ENCODE data around the gene NHSL1.

NHSL1 gene

DNA sequence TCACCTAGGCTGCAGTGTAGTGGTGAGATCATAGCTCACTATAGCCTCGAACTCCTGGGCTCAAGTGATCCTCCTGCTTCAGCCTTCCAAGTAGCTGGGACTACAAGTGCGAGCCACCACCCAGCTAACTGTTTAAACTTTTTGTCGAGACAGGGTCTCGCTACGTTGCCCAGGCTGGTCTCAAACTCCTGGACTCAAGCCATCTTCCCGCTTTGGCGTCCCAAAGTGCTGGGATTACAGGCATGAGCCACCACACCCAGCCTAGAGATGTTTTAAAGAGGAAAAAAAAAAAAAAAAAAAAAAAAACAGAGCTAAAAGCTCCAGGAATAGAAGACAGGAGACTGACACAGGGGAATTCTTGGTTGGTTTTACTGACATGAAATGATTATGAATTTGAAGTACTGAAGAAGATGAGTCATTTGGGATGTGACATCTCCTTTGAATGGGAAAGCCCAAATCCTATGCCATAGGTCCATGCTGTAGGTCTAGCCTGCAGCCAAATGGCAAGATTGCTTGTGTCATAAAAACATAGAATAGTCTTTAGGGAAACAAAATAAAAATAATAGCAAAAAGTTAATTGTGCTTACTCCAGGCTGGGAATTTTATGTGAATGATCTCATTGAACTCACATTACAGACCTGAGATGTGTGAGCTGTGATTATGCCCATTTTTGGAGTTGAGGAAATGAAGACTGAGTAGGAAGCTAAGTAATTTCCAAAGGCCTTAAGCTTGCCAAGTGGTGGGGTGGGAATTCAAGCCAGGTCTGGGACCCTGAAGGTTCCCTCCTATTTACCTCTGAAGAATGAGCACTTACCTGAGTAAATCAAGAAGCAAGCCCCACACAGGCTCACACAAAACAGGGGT, 24.3 kb upstream of the NHSL1 start:
- DNase-seq: no peak

DNA sequence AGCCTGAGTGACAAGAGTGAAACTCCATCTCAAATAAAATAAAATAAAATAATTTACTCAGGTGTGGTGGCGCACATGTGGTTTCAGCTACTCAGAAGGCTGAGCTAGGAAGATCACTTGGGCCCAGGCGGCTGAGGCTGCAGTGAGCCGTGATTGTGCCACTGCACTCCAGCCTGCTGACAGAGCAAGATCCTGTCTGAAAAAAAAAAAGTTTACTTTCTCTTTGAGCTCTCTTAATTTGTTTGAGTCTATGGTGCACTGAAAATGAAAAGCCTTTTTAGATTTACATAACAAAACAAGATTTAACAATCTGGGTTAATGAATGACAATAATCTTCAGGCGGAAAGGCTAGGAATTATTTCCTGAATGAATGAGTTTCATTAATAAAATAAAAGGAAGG, 23.3 kb upstream of the NHSL1 start:
- DNase-seq: peak in 3 of 58 donors; percentile 7 to 16 (median 12)

DNA sequence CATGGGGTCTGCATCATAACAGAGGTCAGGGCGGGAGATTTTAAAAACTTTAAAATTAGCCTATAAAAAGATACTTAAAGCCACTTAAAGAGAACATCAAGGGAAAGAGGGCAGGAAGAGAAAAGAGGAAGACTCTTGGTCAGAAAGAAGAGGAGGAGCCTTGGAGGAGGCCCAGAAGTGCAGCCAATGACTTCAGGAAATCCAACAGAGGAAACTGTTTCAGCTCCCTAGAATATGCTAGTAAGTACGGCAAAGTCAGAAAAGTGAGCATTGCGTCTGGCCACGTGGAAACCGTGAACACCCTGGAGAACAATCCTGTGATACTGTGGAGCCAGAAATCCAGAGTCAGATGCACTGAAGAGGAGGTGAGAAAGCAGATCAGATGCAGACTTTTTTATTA, 22.5 kb upstream of the NHSL1 start:
- DNase-seq: peak in 3 of 58 donors; percentile 12 to 15 (median 13)

DNA sequence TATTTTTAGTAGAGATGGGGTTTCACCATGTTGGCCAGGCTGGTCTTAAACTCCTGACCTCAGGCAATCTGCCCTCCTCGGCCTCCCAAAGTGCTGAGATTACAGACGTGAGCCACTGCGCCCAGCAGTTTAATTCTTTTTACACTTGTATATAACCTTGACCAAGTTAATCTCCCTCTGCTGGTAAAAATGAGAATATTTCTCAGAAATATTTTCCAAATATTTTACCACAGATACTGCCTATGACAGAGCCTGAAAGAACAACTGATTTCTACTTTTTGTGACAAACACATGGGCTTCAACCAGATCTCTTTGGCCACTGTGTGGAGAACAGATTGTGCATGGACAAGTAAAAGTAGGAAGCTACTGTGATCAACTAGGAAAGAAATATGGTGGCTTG, 21.2 kb upstream of the NHSL1 start:
- DNase-seq: no peak

DNA sequence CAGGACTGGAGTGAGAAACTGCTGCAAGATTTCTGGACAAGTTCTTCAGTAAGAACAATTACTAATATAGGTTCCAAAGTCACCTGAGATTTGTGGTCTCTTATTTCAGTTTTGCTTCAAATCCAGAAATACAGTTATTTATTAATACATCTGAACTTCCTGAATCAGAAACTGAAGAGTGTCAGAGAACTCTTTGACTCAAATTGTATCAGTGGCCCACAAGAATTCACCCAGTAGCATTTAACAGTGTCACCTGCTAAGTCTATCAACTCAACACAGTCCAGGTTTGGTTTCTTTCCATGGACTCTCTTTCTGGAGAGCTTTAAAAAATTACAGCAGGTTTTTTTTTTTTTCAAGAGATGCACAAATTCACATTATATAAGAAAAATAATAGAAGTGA, 18.8 kb upstream of the NHSL1 start:
- DNase-seq: no peak

DNA sequence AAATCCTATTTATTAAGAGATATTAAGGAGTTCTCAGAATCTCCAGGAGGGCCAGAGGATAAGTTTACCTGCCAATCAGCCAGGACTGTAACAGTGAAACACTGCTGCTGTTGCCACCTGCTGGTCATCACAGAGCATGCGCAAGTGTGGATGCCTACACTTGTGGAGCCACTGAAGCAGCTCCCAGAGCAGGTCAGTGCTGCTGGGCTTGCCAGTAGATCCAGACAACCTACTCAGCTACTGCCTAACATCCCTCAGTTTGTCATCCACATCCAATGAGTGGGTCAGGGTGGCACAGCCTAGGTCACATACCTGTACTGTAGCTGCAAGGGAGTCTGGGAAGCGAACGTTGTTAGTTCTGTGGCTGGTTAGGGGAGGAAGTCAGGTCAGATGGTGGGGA, 18.3 kb upstream of the NHSL1 start:
- DNase-seq: peak in 6 of 58 donors; percentile 5 to 23 (median 8)

DNA sequence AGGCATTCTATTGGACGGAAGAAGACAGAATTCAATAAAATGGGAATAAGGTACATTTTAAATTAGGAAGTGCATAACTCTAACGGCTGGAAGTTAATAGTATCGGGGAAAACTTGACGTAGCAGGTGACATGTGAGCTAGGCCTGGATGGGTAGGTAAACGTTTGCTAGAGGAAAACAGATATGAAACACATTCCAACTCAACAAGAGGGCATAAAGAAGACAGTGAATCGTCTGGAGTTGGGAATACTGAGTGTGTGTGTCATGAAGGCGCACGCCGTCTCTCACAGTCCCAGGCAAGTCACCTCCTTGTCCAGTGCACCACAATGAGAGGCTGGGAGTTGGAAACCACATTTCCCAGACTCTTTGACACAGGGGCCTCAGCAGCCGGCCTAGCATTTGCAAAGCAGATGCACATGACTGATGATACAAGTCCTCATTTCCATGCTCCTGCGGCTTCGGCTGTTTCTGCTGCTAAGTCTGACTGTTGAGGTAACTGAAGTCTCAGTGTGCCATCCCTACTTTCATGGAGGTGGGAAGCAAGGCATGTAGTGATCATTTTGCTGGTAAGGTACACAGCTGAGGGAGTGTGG, 16.5 kb upstream of the NHSL1 start:
- no peak for DNase-seq

DNA sequence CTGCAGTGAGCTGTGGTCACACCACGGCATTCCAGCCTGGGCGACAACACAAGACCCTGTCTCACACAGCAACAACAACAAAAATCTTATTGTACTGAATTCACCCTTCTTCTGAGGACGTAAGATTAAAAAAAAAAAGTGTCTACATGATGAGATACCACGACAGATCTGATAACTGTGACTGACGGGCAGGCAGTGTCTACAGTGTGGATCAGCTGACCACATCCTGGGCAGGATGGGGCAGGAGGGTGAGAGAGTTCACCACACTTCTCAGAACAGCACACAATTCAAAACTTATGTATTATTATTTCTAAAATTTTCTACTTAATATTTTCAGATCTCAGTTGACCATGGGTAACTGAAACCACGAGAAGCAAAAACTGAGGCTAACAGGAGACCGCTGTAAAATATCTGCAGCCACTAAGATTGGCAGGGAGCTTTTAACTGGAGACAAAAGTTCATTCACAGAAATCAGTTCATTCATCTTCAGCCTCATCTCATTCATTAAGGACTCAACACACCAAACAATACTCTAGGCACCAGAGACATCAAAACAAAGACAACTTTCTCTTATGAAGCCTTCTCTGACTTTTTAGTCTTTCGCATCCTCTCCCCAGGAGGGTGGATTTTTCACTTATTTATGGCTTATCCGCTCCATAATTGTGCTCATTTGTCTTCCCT, 15.7 kb upstream of the NHSL1 start:
- no peak for DNase-seq

DNA sequence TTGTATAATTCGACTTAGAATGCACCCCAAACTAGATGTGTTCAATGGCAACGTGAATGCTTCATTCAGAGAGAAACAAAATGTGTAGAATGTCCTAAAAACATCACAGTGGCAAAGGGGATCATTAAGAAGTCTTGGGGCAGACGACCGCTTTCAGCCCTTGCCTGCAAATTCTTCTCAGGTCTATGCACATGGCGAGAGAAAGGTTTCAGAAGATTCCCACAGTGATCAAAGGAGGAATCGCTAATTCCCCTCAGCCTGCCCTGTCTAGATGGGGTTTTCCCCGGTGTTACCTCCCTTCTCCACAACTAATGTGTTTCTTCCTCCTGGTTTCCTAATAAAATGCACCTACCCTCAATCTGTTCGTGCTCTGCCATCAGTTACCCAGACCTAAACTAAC, 13.3 kb upstream of the NHSL1 start:
- DNase-seq: no peak

DNA sequence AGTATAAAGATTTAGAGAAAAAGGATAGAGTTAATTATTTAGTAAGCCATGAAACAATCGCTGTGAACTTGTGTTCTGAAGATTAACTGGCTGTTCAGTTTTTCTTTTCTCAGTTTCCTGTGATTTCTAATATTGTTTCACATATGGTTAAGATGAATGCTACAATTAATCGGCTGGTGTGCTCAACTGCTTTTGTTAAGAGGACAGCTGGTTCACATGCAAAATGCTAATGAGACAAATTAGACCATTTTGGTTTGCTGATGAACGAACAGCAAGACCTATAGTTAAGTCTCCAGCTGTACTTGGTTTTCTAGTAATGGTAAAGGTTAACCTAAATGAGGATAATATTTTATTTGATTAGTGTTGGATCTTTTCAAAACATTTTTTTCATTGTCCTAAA, 10.8 kb upstream of the NHSL1 start:
- no peak for DNase-seq

DNA sequence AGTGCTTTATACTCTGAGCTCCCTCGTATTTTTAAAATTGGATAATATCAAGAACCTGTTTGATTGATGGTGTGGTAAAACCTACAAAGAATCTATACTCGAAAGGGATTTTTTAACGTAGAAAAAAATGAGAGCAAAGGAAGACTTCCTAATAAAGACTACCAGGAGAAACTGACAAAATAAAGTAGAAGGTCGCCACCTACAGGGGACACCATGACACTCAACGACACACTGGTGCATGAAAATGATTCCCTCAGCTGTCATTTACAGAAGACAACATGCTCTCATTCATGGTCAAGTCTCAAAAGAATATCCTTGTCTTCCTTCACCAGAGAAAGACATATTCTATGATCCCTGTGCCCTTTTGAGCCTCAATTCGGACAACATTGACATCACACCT, 10.1 kb upstream of the NHSL1 start:
- DNase-seq: peak in 15 of 58 donors; percentile 8 to 53 (median 23)

DNA sequence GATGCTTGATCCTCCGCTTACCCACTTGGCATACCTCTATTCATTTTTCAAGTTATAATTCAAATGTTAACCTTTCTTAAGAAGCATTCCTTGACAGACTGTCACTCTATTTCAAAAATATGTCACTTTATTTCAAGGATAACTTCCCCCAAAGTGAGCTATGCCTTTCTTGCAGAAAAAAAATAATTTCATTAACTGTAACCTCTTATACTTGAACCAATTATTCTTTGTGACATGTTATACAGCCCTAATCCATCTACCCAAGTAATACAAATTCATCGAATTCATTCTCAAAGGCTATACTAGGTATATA, 9.3 kb upstream of the NHSL1 start:
- no peak for DNase-seq

DNA sequence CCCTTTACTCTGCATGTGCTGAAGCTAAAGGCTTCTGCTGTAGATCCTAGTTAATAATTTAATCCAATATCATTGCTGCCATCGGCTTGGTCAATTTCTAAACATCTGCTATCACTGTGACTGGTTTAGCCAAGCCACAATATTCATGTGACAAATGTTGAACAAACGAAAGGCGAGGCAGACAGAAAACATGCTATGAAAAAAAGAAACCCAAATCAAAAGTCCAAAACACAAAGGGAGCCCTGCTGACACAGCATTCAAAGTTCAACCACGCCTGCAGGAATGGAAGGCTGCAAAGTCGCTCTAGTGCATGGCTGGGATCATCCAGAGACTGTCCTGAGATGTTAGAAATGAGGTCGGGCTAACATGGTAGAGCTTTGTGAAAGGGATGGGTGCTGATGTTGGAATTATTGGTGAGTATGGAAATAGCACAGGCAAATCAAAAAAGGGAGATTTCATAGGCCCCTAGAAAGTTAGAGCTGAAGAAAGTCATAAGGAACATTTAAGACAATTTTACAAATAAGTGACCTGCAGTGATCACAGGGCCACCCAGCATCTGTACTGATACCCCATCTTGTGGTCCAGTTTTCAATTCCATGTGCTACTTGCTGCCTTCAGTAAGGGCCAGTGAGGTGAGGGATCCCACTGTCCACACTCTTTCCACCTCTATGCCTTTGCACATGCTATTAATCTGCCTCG, 8.8 kb upstream of the NHSL1 start:
- no peak for DNase-seq

DNA sequence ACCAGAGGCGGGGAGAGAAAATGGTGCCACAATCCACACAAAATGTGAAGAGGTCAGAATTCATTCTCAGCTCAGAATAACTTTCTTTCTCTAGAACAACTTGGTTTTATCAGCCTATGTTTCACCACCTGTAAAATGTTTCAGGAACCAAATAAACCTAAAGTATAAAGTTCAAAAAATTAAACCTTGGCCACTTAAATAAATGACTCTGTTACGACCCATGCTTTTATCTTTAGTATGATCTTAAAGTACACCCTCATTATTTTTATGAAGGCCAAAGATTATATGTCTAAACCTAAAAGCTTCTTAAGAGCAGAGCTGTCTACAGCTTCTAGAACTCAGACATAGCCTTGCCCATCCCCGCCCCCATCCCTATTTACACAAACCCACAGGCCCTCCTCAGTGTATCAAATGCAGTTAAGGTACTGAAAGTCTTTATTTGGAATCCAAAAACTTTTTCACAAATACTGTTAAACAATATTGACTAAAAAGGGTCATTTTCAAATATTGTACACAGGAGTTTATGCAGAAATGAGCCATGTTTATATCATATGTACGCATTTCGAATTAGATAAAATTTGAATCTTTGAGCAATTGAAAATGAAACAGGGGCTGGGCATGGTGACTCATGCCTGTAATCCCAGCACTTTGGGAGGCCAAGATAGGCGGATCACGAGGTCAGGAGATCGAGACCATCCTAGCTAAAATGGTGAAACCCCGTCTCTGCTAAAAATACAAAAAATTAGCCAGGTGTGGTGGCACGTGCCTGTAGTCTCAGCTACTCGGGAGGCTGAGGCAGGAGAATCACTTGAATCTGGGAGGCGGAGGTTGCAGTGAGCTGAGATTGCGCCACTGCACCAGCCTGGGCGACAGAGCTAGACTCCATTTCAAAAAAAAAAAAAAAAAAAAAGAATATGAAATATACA, 5.7 kb upstream of the NHSL1 start:
- no peak for DNase-seq

DNA sequence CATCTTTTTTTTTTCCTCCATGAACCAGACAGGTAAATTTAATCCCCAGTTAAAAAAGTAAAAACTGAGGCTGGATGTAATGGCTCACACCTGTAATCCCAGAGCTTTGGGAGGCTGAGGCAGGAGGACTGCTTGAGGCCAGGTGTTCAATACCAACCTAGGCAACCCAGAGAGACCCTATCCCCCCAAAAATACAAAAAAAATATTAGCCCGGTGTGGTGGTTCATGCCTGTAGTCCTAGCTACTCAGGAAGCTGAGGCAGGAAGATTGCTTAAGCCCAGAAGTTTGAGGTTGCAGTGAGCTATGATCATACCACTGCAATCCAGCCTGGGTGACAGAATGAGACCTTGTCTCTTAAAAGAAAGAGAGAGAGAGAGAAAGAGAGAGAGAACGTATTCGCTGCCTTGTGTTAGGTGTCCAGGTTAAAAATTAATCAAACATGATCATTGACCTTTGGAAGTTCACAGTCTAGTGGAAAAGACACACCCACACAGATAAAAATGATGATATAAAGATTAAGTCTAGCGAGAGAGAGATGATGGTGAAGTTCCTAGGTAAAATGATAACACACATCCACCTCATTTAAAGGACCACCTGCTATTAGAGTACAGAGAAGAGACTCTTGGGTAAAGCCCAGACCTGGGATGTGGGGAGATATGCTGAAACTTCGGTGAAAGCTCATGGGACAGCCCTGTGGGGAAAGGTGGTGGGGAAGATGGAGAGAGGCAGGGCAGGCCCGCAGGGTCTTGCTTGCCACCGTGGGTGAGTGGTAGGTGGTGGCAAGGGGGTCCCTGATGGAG, 4.8 kb upstream of the NHSL1 start:
- DNase-seq: no peak

DNA sequence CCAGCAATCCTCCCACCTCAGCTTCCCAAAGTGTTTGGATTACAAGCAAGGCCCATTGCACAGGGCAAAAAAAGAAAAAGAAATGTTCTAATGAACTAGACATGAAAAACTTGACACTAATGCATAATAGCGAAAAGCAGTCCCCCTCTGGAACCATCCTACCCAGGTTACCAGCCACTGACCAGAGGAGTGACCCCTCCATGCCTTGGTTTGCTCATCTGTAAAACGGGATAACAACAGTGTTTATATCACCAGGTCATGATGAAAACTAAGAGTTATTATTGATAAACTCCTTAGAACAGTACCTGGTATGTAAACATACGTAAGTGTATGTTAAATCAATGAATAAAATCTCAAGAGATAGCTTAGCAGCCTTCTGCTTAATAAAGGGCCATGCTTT, 3.3 kb upstream of the NHSL1 start:
- no peak for DNase-seq

DNA sequence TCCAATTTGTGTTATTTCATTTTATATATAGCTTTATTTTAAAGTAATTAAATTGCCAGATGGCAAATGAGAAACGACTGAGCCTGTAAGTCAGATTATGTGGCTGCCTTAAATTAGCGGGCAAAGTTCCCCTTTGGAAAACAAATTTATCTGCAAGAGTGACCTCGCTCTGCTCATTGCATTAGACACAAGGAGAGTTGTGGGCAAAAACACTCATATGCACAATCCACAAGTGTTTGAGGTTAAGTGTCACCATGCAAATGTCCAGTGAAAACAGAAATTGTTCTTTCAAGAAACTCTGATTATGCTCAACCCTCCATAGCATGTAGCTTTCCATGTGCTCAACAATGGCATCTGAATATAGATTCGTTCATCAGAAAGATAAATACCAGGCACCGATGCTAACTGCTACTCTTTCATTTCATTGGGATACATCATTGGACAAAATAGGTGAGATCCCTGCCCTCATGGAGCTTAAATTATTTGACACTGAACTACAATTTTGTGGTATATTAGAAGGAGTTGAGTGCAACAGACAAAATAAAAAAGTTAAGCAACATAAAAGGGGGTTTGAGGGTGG, 1.7 kb upstream of the NHSL1 start:
- DNase-seq: no peak

DNA sequence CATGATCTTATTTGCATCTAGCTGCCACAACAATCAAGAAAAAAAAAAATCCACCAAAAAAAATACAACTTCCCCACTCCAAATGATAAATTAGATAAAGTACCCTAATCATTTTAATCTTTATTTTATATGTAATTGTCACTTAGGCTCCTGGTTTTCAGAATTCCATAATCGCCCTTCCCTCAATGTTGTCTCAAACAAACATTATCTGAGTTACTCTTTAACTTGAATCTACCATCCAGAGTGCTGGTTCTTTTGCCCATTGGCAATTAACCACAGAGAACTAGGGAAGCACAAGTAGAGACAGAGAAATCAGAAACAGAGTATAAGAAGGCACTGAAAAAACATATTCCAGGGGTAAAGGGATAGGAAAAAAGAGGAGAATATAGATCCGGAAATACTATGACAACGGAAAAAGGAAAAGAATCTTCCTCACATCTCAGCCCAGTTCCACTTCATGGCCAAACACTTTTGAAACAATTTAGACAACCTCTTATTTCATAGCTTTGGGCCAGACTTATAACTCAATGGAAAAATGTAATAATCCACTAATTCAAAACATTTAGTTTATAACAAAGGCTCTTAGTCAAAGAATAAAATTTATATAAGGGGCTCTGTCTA, 861 bp upstream of the NHSL1 start:
- no peak for DNase-seq

DNA sequence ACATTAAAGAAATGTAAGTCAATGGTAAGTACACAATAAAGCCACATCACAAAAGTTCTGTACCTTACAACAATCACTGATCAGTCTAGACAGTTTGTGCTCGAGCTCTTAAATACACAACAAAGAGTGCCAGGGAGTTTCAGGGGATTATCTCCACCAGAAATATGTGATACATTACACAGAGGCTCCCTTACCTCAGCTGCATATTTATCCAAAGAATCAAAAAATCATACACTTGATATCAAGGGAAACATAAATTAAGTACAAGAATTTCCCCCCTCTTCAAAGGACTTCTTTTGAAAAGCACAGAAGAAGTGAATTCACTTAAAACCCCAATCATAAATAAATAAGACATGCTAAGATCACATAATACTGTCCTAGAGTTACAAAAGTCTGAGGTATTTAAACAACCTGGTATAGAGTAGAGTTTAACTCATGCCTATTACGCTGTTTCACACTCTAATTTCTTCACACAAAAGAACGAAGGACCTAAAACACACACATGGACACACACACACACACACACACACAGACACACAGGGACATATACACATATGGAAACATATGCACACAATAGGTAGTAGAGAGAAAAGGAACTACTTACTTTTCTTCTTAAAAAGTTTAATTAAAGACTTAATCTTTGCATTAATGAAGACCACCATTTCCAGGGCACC, 528 bp downstream of the NHSL1 start:
- no peak for DNase-seq

Data from anterior cingulate cortex (tissue), 58 donors.